Suprapubic skin (tissue), 4 donors: ENCODE results near the gene WDR12.

ENCODE experiments used
- POLR2A ChIP-seq, 2 donors: fragments of 450-650 bp; IDR thresholded peaks; one replicate each; pipeline ENCODE4 v1.6.1; 2017; ENCODE audit warnings: antibody characterized with exemption in 2 of 2, mild to moderate bottlenecking in 2 of 2, moderate library complexity in 2 of 2
- POLR2AphosphoS5 ChIP-seq, 3 donors: sonication (generic); formaldehyde crosslinking; IDR thresholded peaks; one replicate each; pipeline ENCODE4 v1.6.1; 2017; ENCODE audit warnings: antibody characterized with exemption in 3 of 3
- TF ChIP-seq, protein P1 (sequence below), 2 donors: fragments of 200-600 bp in 1 of 2; fragments of 450-650 bp in 1 of 2; sonication (generic) in 1 of 2; IDR thresholded peaks; one replicate each; pipeline ENCODE4 v1.5.1; 2016 to 2019; ENCODE audit warnings: antibody characterized with exemption in 2 of 2, mild to moderate bottlenecking in 1 of 2, moderate library complexity in 1 of 2

DNA sequence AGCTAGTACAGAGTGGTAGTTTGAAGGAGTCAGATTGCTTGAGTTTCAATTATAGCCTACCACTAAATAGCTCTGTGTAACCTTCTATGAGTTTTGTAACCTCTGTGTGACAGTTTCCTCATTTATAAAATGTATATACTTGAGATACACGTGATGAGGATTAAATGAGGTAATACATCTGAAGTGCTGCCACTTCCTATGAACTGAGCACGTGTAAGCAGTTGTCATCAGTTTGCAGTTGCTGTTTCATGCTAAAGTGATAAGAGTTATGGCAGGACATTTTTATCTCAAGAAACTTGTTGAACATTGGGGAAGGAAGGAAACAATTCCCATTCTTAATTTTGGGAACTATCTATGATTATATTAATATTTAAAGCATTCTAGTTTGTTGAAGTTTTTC is 39.1 kb upstream of the WDR12 start:
- TF ChIP-seq, protein P1, sequence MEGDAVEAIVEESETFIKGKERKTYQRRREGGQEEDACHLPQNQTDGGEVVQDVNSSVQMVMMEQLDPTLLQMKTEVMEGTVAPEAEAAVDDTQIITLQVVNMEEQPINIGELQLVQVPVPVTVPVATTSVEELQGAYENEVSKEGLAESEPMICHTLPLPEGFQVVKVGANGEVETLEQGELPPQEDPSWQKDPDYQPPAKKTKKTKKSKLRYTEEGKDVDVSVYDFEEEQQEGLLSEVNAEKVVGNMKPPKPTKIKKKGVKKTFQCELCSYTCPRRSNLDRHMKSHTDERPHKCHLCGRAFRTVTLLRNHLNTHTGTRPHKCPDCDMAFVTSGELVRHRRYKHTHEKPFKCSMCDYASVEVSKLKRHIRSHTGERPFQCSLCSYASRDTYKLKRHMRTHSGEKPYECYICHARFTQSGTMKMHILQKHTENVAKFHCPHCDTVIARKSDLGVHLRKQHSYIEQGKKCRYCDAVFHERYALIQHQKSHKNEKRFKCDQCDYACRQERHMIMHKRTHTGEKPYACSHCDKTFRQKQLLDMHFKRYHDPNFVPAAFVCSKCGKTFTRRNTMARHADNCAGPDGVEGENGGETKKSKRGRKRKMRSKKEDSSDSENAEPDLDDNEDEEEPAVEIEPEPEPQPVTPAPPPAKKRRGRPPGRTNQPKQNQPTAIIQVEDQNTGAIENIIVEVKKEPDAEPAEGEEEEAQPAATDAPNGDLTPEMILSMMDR (IDR thresholded peaks at IDR 0.05) = no peak
- TF ChIP-seq POLR2AphosphoS5 (IDR thresholded peaks at IDR 0.05) = no peak
- TF ChIP-seq POLR2A (IDR thresholded peaks at IDR 0.05) = no peak
